GM12873 (cell line): ENCODE measurements around the gene EYS.

ENCODE experiments used
- TF ChIP-seq, protein P1 (sequence below): IDR thresholded peaks from 2 replicates; pipeline ENCODE4 v1.5.1; 2012; ENCODE audit warnings: low read depth, mild to moderate bottlenecking, moderate library complexity, low read length, control low read depth; ENCODE audit not compliant: insufficient read depth; ENCODE audit errors: missing control alignments

Gene EYS

DNA sequence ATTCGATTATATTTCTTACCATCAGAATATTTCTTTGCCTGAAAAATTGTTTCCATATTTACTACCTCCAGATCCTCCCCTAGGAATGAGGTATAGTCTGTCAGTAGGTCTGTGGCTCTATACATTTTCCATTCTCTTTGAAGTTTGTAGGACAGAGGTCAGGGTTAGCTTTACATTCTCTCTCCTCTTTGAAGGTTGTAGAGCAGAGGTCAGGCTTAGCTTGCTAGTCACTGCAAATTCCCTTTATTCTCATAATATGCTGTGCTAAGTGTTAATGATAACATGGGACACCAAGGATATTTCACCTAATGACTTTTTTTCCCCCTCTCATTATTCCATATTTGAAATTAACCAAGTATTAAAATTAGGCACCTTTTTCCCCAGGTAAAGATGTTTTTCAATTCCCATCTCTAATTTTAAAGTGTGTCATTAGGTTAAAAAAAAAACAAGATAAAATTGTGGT, 1660.2 kb downstream of the EYS start:
- TF ChIP-seq, protein P1, sequence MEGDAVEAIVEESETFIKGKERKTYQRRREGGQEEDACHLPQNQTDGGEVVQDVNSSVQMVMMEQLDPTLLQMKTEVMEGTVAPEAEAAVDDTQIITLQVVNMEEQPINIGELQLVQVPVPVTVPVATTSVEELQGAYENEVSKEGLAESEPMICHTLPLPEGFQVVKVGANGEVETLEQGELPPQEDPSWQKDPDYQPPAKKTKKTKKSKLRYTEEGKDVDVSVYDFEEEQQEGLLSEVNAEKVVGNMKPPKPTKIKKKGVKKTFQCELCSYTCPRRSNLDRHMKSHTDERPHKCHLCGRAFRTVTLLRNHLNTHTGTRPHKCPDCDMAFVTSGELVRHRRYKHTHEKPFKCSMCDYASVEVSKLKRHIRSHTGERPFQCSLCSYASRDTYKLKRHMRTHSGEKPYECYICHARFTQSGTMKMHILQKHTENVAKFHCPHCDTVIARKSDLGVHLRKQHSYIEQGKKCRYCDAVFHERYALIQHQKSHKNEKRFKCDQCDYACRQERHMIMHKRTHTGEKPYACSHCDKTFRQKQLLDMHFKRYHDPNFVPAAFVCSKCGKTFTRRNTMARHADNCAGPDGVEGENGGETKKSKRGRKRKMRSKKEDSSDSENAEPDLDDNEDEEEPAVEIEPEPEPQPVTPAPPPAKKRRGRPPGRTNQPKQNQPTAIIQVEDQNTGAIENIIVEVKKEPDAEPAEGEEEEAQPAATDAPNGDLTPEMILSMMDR, result no peak

DNA sequence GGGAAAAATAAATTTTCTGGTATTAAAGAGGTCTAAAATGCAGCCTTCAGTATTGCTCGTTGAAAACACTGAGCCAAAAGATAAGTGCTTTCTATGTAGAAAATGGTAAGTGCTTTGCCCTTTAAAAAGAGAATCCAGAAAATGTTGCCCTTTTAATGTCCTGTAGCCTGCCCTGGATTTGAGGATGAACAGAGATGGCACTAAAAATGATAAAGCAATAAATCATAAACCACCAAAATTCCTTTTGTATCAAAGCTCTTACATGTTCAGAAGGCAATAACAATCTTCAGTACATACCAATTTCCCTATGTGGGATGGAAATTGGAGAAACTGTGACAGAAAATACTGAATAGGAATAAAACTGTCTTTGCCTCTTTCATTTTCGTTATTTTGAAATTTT, 1665.7 kb downstream of the EYS start:
- TF ChIP-seq, protein P1, result no peak

DNA sequence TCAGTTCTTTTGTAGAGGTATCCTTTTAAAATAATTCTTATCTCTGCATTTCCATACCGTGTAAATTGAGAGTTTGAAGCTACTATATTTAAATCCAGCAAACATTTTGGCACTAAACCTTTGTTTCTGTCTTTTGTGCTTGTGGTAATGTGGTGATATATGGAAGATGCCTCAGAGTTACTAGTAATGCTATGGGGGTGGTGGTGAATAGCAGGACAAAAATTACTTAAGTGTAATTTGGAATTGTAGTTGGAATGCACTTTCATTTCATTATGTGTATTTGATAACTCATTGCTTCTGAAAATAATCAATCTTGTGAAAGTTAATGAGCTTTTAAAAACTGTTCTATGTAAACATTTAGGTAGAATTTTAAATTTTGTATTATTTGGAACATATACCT, 1666.9 kb downstream of the EYS start:
- TF ChIP-seq, protein P1, result no peak

DNA sequence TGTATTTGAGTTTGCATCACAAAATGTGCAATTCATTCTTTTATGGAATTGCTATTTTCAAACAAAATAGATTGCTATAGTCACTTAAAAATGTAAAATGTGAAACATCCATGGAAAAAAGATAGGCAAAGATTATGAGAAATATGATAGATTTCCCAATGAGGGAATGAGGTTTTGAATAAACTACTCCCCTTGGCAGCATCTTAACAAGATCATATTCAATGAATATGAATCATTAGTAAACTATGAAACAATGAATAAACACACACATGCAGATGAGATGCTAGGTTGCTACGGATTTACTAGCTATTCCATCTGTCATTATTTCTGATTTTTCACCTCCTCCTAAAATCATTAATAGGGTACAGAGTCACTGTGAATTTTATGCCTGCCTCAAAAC, 1669.6 kb downstream of the EYS start:
- TF ChIP-seq, protein P1, result no peak

DNA sequence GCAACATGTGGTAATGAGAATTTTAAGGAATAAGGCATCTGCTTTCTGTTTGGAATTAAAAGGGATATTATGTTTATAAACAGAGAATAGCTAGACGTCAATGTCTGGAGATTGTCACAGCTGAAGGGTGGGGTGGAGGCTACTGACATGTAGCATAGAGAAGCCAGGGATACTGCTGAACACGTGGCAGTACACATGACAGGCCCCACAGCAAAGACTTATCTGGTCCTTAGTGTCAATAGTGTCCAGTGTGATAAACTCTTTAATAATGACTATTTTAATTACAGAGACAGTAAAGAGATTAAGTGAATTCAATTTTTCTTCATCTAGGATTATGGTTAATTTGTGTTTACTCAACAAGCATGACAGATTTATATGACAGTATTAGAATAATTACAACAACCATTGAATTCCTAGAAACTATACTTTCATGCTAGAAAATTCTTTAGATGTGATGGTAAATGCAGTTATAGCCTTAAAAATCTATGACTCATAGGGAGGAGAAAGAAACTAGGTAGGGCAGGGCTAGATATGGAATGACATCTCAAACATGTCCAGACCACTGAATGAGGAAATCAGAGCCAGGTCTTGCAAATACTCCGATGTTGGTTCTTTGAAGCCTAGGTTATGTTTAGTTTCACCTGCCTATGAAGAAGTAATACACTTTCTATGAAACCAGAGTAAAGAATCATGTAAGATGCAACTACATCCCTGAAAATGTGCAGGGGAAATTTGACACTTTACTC, 1671.9 kb downstream of the EYS start:
- TF ChIP-seq, protein P1, result no peak

DNA sequence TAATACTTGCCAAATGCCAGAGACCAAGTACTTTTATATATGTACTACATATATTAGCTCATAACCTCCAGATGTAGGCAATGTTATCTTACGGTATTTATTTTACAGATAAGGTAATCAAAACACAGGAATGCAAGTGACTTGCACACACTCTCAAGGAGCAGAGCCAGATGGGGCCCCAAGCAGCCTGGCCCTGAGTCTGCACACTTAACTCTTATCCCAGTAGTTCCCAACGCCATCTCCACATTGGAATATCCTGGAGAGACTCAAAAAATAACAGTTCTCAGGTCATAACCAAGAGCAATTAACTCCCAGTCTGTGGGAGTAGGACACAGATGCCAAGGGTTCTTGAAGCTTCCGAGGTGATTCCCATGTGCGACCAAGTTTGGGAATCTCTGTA, 1672.7 kb downstream of the EYS start:
- TF ChIP-seq, protein P1, result no peak

DNA sequence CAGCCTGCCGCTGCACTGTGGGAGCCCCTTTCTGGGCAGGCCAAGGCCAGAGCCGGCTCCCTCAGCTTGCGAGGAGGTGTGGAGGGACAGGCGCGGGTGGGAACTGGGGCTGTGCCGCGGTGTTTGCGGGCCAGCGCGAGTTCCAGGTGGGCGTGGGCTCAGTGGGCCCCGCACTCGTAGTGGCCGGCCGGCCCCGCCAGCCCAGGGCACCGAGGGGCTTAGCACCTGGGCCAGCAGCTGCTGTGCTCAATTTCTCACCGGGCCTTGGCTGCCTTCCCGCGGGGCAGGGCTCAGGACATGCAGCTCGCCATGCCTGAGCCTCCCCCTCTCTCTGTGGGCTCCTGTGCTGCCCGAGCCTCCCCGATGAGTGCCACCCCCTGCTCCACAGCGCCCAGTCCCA, 1683.3 kb downstream of the EYS start:
- TF ChIP-seq, protein P1, result no peak
